Activated T-helper 1 cell treated with anti-CD3 and anti-CD28 coated beads, Interleukin-2, amount 50 U/mL, for 16 hours (primary cell): Measurements from ENCODE around the gene HSD17B8.
"Not testable (repeated sequence)": the region's sequence is repeated elsewhere in the genome, so short reads cannot be mapped to it uniquely, and the experiment has no call there.

ENCODE experiments used
- DNase-seq, 2 donors: peaks; one replicate each; pipeline ENCODE4 v3.0.0-alpha.2; 2020; ENCODE audit warnings: low read depth in 1 of 2, low spot score in 1 of 2

The HSD17B8 gene

GRCh38 chr6:33205191-33206026 lies 954 bp downstream of the HSD17B8 start:
- no peak for DNase-seq

DNA sequence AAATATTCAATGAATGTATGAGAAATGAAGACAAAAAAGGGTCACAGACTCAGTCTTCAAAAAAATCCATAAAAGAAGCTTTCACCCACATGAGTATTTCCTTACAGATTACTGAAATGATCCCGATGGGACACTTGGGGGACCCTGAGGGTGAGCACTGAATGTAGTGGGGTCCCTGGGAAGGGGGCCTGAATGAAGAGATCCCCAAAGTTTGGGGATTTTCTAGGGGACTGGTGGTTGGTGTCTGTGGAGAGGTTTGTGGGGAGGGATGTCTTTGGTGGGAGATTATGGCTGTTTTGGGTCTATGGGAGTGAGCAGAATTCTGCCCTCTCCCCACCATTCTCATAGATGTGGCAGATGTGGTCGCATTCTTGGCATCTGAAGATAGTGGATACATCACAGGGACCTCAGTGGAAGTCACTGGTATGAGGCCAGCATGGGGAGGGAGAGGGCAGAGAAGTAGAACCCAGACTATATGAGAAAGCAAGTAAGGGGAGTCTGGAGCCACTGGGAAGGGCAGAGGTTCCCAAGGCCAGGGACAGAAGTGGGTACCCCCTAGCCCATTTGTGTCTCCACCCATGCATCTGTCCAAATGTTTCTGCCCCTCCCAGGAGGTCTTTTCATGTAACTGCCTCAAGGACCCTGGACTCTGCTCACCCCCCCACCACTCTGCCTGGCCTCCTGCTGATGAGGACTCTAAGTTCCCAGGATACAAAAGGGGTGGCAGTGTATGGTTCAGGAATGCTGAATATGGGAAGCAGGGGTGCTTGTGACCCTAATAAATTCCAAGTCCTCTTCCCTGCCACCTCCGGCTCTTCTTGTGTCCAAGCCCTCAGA lies 1.8 kb downstream of the HSD17B8 start:
- DNase-seq: no peak

DNA sequence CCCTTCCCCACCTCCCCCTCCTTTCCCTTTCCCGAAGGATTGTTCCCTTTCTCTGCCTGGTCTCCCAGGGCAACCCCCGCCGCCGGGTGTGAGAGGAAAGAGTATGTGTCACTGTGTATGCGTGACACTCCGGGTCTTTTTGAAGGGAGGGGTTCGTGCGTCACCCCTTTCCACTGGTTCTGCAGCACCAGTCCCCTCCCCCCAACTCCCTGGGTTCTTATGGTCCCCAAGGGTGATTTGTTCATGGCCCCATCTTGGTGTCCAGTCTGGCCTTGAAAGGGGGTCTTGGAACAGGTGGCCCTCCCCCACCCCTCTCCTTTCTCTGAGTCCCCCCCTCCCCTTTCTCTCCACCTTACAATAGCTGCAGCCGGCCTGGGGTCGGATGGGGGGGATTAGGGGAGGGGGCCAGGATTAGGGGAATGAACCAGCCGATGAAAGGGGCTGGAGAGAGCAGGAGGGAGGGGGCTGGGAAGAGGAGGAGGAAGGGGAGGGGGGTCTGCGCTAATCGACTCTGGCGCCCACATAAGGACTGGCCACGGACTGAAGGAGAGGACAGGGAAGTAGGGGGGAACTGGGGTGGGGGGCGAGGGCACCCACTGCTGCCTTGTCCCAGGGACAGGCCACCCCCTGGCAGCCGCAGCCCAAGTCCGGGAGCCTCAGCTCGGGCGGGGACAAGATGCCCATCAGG lies 2.6 kb downstream of the HSD17B8 start:
- no peak for DNase-seq

DNA sequence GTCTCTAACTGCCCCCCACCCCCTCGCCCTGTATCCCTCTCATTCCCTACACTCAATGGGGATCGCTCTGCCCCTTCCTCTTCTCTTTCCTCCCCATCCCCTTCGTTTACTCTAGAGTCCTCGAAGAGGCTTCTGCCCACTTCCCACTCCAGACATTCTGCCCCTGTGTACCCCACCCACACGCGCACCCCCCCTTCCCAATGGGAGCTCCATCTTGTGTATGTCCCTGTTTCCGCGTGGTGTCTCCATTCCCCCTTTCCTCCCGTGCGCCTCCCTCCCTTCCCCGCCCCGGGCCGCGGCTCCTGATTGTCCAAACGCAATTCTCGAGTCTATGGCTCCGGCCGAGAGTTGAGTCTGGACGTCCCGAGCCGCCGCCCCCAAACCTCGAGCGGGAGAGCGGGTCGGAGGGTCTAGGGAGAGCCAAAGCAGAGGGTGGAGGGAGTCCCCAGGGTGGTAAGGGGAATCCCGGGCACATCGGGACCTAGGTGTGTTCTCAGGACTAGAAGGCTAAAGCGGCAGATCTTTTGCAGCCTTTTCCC lies 3.2 kb downstream of the HSD17B8 start:
- no peak for DNase-seq

DNA sequence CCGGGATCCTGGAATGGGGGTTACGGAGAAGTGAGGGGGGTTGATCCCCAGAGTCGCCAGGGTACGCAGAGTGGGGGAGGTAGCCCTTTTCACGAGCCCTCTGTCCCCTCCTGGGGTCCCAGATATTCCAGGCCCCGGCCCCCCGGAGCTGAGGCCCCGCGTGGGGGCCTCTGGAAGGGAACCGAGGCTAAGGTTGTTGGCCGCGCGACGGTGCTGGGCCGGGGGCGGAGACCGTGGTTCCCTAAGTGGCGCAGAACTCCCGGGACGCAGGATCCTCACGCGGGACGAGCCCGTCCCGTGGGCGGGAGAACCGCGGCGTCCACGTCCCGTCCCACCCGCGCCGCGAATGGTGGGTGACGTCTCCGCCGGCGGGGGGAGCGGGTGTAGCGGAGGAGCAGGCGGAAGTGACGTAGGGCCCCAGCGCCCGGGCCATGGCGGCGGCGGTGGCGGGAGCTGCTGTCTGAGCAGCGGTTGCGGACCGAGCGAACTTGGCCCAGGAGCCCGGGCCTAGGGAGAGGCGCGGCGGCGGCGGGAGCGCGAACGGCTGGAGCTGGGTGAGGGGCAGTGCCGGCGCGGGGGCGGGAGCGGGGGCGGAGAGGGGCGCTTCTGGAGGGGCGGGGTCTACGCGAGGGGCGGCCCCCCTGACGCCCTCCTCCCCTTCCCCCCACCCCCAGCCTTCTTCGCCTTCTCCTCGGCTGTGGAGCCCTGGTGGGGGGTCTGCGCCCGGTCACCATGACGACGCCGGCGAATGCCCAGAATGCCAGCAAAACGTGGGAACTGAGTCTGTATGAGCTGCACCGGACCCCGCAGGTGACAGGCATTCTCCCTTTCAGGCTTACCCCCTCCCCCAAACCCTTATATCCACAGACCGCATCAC lies 3.9 kb downstream of the HSD17B8 start, which contains the start of gene RING1:
RING1 (plus strand) TSS at position 410 of the 877 bp plus-strand sequence; CDS start at position 733, 323 bp downstream.
- peak; percentile 71 to 80 for DNase-seq

- DNase-seq: no peak
Observed at GRCh38 chr6:33209856-33210255, 5.4 kb downstream of the HSD17B8 start.

DNA sequence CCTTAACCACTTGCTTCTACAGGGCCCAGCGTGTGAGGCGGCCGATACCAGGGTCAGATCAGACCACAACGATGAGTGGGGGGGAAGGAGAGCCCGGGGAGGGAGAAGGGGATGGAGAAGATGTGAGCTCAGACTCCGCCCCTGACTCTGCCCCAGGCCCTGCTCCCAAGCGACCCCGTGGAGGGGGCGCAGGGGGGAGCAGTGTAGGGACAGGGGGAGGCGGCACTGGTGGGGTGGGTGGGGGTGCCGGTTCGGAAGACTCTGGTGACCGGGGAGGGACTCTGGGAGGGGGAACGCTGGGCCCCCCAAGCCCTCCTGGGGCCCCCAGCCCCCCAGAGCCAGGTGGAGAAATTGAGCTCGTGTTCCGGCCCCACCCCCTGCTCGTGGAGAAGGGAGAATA lies 6.7 kb downstream of the HSD17B8 start:
- no peak for DNase-seq

GRCh38 chr6:33211666-33212422 lies 7.4 kb downstream of the HSD17B8 start:
- DNase-seq: no peak

- DNase-seq: no peak
Observed at GRCh38 chr6:33212857-33213165, 8.4 kb downstream of the HSD17B8 start.

DNA sequence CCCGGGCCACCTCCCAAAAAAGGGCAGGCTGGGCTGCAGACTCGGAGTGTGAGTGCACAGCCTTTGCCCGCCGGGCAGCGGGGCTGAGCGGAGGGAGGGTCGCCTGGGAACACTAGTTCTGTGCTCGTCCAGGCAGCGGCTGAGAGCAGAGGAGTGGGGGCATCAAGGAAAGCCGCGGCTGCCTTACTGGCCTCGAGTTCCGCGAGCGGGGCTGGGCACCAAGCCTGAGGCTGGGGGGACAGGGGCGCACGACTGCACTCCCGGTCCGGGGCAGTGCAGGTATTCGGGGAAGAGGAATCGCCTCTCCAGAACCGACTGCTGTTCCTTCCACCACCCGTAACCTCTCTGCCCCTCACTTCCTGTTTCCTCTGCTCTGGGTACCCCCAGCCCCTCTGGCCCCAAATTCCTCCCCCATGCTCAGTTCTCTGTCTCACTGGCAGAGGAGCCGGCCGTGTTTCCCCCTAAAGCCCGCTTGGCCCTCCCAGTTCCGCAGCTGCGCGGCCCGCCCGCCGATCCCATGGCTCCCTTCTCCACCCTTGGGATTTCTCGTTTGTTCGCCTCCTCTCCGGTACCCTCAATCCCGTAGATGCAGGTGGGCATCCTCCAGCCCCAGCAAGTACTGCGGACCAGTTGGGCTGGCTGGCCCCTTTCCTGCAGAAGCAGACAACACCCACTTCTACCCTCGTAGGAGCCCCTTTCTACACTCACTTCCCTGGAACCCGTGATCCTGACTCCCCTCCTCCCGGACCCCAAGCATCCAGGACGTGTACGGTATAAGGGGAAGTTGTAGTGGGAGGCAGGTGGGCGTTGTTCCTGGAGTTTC lies 8.9 kb downstream of the HSD17B8 start:
- no peak for DNase-seq

DNA sequence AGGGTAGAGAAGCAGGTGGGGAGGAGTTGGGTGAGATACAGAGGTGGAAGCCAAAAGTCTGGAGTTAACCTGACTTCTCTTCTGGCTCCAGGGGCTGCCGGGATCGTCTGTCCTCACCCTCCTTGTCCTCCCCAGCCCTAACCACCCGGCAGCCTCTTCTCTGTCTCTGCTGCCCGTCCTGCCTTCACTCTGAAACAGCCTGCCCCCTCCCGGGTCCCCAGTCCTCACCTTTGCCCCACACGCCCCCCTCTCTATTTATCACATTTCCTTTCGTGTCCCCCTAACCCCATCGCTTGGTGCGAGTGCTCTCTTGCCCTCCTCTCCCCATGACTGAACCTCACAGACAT lies 9.5 kb downstream of the HSD17B8 start:
- no peak for DNase-seq

GRCh38 chr6:33215271-33216116 lies 11.0 kb downstream of the HSD17B8 start:
- no peak for DNase-seq

- DNase-seq: no peak
Observed at GRCh38 chr6:33216117-33216649, 11.7 kb downstream of the HSD17B8 start.

DNA sequence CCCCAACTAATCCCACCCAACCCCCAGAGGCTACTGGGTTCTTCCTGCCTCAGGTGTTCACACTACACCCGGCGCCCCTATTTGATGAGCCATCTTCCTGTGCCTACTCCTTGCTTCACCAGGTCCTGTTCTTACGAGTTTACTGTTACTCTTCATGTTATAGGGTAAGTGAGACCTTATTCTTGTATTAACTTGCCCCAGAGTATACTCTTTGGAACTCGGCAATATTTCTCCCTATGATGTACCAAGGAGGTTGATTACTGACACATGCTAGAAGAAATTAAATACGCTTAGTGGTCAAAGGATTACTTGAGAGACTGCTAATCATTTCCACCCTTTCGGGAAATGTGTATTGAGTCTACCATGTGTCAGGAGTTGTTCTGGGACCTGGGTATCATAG lies 12.8 kb downstream of the HSD17B8 start:
- DNase-seq: no peak

GRCh38 chr6:33217681-33218080 lies 13.2 kb downstream of the HSD17B8 start:
- DNase-seq: no peak

DNA sequence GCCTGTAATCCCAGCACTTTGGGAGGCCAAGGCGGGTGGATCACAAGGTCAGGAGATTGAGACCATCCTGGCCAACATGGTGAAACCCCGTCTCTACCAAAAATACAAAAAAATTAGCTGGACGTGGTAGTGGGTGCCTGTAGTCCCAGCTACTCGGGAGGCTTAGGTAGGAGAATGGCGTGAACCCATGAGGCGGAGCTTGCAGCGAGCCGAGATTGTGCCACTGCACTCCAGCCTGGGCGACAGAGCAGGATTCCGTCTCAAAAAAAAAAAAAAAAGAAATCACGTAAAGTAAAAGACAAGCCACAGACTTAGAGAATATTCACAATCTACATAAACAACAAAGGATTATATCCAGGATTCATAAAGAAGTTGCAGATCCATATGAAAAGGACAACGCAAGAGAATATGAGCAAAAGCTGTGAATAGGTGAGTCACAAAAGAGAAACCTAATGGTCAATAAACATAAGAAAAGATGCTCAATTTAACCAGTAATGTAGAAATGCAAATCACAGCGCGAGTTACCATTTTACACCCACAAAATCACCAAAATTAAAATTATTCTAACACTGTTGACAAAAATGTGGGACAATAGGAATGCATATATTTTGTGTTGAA lies 22.2 kb downstream of the HSD17B8 start:
- not testable (repeated sequence) for DNase-seq

GRCh38 chr6:33235221-33235634 lies 30.8 kb downstream of the HSD17B8 start:
- DNase-seq: no peak
